Panc1 (cell line): ENCODE measurements around the gene LRRTM3. TPM values are rescaled to one million over a fixed set of nuclear protein-coding genes. Genes with fewer than 3 reads are reported as not detected.

Experiments
- ATAC-seq: fragments of 200-7000 bp; cut with Tn5 transposase; 2 replicates; pipeline ENCODE4 v1.9.1; 2020; ENCODE audit warnings: mild to moderate bottlenecking, moderate library complexity
- BruUV-seq: library from RNA; stranded (reverse); fragments of 400-500 nt; replicated peaks from 2 replicates; lab custom pipeline; 2021; lab: Mats Ljungman, UMichigan
- CTCF ChIA-PET: fragments of 300-600 bp; sonication (Branson Sonifier 250); formaldehyde crosslinking; loops from one replicate; lab custom pipeline; 2022; ENCODE audit warnings: antibody characterized with exemption; lab: Charles Lee
- POLR2A ChIA-PET: fragments of 300-600 bp; sonication (Branson Sonifier 250); formaldehyde crosslinking; loops from one replicate; lab custom pipeline; 2022; ENCODE audit warnings: antibody characterized with exemption; lab: Charles Lee
- DNase-seq: peaks from one replicate; pipeline ENCODE4 v3.0.0-alpha.2; 2010; ENCODE audit warnings: low read depth, low spot score
- H3K27ac ChIP-seq: 2 replicates; pipeline ENCODE4 v1.5.1; 2011; ENCODE audit warnings: mild to moderate bottlenecking, low read length, inconsistent platforms
- H3K27me3 ChIP-seq: fragments of 200-500 bp; sonication (Bioruptor generic); 2 replicates; pipeline ENCODE4 v1.6.0; 2014; ENCODE audit warnings: low read length, inconsistent platforms; ENCODE audit not compliant: control insufficient read depth, insufficient read depth
- H3K36me3 ChIP-seq: fragments of 200-500 bp; sonication (Bioruptor generic); 2 replicates; pipeline ENCODE4 v1.5.1; 2014; ENCODE audit warnings: inconsistent platforms, mild to moderate bottlenecking, low read length, moderate library complexity; ENCODE audit not compliant: control insufficient read depth, insufficient read depth
- H3K4me1 ChIP-seq: 2 replicates; pipeline ENCODE4 v1.5.1; 2011; ENCODE audit warnings: inconsistent platforms, mild to moderate bottlenecking, low read length, moderate library complexity; ENCODE audit not compliant: control insufficient read depth, insufficient read depth
- H3K4me3 ChIP-seq, 2 experiments: 2 replicates each; pipeline ENCODE4 v1.5.1; 2011 to 2012; ENCODE audit warnings: low read depth in 2 of 2, low read length in 2 of 2, mild to moderate bottlenecking in 2 of 2, inconsistent platforms in 1 of 2, moderate library complexity in 1 of 2
- H3K9me3 ChIP-seq: fragments of 200-500 bp; sonication (Bioruptor generic); 2 replicates; pipeline ENCODE4 v1.5.1; 2014; ENCODE audit warnings: low read depth, mild to moderate bottlenecking, inconsistent platforms, low read length, moderate library complexity; ENCODE audit not compliant: control insufficient read depth, insufficient read depth
- POLR2AphosphoS5 ChIP-seq: IDR thresholded peaks from 2 replicates; pipeline ENCODE4 v1.6.1; 2012; ENCODE audit warnings: mild to moderate bottlenecking, low read depth, low read length, moderate library complexity
- SIN3A ChIP-seq: IDR thresholded peaks from 2 replicates; pipeline ENCODE4 v1.6.1; 2012; ENCODE audit warnings: low read depth, mild to moderate bottlenecking, low read length, moderate library complexity, borderline replicate concordance; ENCODE audit not compliant: insufficient read depth
- TCF7L2 ChIP-seq: IDR thresholded peaks from 2 replicates; pipeline ENCODE4 v1.6.1; 2011; ENCODE audit warnings: mild to moderate bottlenecking, low read depth, low read length, inconsistent platforms
- in situ Hi-C: cut with HindIII; loops from 2 replicates; pipeline ENCODE4 v1.10.0; 2016; ENCODE audit warnings: low sequenced_read_pairs, low pct_unique_long_range_greater_than_20kb
- intact Hi-C: fragments of 100-400 bp; cut with micrococcal nuclease; formaldehyde crosslinking; loops from one replicate; pipeline ENCODE4 v1.10.0; 2022; ENCODE audit not compliant: unreplicated experiment
- total RNA-seq: library from RNA; stranded (reverse); gene quantifications from one replicate; pipeline ENCODE4 v1.2.1, GENCODE V29; 2021; ENCODE audit not compliant: unreplicated experiment
- TF ChIP-seq, protein P1 (sequence below), 2 experiments: IDR thresholded peaks; 2 replicates each; pipeline ENCODE4 v1.6.1; 2011 to 2012; ENCODE audit warnings: low read depth in 2 of 2, control low read depth in 1 of 2, low read length in 1 of 2, mild to moderate bottlenecking in 1 of 2, moderate library complexity in 1 of 2; ENCODE audit not compliant: insufficient read depth in 1 of 2
- TF ChIP-seq, protein P2 (sequence below): fragments of 450-650 bp; IDR thresholded peaks from 2 replicates; pipeline ENCODE4 v1.5.1; 2017; ENCODE audit warnings: mild to moderate bottlenecking

The LRRTM3 gene
- total RNA-seq, 1 experiment from 2014 or later: 0.10 TPM

DNA sequence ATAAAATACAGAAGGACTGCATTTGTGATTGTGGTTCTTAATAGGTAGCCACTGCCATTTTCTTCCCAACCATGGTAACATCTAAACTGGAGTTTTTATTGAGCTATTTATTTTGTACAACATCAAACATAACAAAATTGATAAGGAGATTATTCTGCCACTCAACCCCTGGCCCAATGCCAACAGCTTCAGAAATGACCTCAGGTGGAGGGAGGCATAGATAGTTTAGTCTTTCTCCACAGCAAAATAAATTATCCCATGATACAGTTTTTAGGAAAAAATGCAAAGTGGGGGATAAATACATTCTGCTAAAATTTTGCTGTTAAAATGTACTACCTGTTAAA lies 57.6 kb downstream of the LRRTM3 start:
- Histone ChIP-seq H3K4me1 (no peaks in the 10 kb centered on the region), H3K27ac (no peak overlapping the region), H3K4me3 (no peak overlapping the region), H3K9me3 (no peaks in the 10 kb centered on the region), H3K27me3 (no peaks in the 10 kb centered on the region), H3K36me3 (no peaks in the 10 kb centered on the region)
- intact Hi-C loops (no loop called here), in situ Hi-C loops (no loop called here)
- BruUV-seq: no TSS peak
- TF ChIP-seq, protein P1, sequence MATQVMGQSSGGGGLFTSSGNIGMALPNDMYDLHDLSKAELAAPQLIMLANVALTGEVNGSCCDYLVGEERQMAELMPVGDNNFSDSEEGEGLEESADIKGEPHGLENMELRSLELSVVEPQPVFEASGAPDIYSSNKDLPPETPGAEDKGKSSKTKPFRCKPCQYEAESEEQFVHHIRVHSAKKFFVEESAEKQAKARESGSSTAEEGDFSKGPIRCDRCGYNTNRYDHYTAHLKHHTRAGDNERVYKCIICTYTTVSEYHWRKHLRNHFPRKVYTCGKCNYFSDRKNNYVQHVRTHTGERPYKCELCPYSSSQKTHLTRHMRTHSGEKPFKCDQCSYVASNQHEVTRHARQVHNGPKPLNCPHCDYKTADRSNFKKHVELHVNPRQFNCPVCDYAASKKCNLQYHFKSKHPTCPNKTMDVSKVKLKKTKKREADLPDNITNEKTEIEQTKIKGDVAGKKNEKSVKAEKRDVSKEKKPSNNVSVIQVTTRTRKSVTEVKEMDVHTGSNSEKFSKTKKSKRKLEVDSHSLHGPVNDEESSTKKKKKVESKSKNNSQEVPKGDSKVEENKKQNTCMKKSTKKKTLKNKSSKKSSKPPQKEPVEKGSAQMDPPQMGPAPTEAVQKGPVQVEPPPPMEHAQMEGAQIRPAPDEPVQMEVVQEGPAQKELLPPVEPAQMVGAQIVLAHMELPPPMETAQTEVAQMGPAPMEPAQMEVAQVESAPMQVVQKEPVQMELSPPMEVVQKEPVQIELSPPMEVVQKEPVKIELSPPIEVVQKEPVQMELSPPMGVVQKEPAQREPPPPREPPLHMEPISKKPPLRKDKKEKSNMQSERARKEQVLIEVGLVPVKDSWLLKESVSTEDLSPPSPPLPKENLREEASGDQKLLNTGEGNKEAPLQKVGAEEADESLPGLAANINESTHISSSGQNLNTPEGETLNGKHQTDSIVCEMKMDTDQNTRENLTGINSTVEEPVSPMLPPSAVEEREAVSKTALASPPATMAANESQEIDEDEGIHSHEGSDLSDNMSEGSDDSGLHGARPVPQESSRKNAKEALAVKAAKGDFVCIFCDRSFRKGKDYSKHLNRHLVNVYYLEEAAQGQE (IDR thresholded peaks at IDR 0.05; ENCODE audit: insufficient read depth in 1 of 2, low read depth in 2 of 2, low read length in 1 of 2): no peak
- ATAC-seq (no peak), DNase-seq (no peak)
- ChIA-PET POLR2A (no interaction called here), CTCF (no interaction called here)

DNA sequence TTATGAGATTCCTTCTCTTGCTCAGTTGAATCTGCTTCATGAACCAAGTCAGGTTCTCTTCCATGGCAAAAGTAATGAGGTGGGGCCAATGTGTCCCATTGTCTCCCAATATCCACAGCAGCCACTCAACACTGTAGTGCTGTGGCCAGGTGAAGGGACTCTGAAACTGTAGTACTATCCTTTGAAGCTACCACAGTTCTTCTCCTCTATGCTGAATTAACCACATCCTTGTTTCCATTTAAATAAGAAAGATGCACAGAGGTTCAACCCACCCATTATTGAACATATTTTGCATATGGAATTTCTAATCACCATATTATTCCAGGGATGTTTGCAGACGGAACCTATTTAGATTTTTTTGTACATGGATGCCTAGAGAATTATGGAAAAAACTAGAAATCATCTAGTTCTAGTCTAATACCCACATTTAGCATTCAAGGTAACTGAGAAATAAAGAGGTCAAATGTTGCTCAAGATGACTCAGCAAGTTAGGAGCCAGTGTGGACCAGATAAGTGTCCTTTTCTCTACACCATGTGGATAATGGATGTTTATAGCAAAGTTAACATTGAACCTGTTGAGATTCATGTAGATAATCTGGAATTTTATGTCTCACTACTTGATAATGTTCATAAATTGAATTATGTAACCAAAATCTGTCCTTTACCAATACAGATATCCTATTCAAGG lies 64.5 kb downstream of the LRRTM3 start:
- no peak for TF ChIP-seq POLR2AphosphoS5
- BruUV-seq: no TSS peak
- Histone ChIP-seq H3K9me3 (no peaks in the 10 kb centered on the region), H3K4me3 (no peak overlapping the region), H3K27me3 (no peaks in the 10 kb centered on the region), H3K36me3 (no peaks in the 10 kb centered on the region), H3K4me1 (no peaks in the 10 kb centered on the region), H3K27ac (no peak overlapping the region)
- CTCF ChIA-PET: no interaction called here
- no peak for DNase-seq
- in situ Hi-C loops: no loop called here
- intact Hi-C loops: no loop called here
- ATAC-seq: no peak
- POLR2A ChIA-PET: no interaction called here

DNA sequence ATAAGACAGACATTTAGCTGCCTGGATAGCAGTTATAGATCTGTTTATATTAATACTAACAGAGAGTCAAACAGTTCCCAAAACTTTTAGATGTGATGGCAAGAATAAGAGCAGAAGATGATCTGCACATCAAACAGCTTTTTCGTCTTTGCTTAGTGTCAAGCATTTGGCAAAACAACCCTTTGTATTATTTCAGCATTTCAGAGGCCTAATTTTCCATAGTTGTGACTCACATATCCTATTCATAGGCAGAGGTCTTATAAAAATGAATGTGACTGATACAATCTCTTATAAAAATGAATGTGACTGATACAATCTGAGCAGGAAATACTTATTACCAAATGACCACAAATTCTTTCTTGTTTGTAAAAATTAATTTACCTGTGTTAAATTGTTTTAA lies 71.2 kb downstream of the LRRTM3 start:
- Histone ChIP-seq H3K4me1 (no peaks in the 10 kb centered on the region), H3K9me3 (no peaks in the 10 kb centered on the region), H3K36me3 (no peaks in the 10 kb centered on the region), H3K27ac (no peak overlapping the region), H3K27me3 (no peaks in the 10 kb centered on the region), H3K4me3 (no peak overlapping the region)
- intact Hi-C loops: no loop called here
- ATAC-seq (peak; percentile 51; the same call in 1 of the 2 replicates), DNase-seq (no peak)
- in situ Hi-C loops: no loop called here
- POLR2A ChIA-PET: interaction anchor here (0.7 kb wide), 2 partner anchors 18 to 78 kb away, joined by 5 to 7 read pairs; no protein-coding TSS in a partner anchor
- TF ChIP-seq, protein P1 (IDR thresholded peaks at IDR 0.05; ENCODE audit: insufficient read depth in 1 of 2, low read depth in 2 of 2, low read length in 1 of 2): no peak
- TF ChIP-seq POLR2AphosphoS5 (no peak), TCF7L2 (peak; percentile 60), SIN3A (no peak)
- TF ChIP-seq, protein P2, sequence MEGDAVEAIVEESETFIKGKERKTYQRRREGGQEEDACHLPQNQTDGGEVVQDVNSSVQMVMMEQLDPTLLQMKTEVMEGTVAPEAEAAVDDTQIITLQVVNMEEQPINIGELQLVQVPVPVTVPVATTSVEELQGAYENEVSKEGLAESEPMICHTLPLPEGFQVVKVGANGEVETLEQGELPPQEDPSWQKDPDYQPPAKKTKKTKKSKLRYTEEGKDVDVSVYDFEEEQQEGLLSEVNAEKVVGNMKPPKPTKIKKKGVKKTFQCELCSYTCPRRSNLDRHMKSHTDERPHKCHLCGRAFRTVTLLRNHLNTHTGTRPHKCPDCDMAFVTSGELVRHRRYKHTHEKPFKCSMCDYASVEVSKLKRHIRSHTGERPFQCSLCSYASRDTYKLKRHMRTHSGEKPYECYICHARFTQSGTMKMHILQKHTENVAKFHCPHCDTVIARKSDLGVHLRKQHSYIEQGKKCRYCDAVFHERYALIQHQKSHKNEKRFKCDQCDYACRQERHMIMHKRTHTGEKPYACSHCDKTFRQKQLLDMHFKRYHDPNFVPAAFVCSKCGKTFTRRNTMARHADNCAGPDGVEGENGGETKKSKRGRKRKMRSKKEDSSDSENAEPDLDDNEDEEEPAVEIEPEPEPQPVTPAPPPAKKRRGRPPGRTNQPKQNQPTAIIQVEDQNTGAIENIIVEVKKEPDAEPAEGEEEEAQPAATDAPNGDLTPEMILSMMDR: no peak
- CTCF ChIA-PET: no interaction called here
- no TSS peak for BruUV-seq
